Left cardiac atrium (tissue), 4 donors: ENCODE measurements around the gene LYL1. TPM values are rescaled to one million over a fixed set of nuclear protein-coding genes. Genes with fewer than 3 reads are reported as not detected.
A peak's percentile ranks its signal among the peaks of the same experiment; 100 is the strongest.

ENCODE experiments used
- ATAC-seq, 2 donors: fragments of 200-7000 bp; cut with Tn5 transposase; one replicate each; pipeline ENCODE4 v1.9.1; 2020; ENCODE audit warnings: mild to moderate bottlenecking in 2 of 2, moderate library complexity in 2 of 2
- DNase-seq: peaks from one replicate; pipeline ENCODE4 v3.0.0-alpha.2; 2020
- intact Hi-C, 2 donors: fragments of 100-400 bp; cut with DNase I; formaldehyde crosslinking; loops; one replicate each; pipeline versions ENCODE4 v1.14.1 to v1.15.1; 2022 to 2023
- total RNA-seq, 2 donors: library from RNA; stranded (reverse); fragmentation: NEBNext Ultra II Directional; extraction: Animal tissue kit (Norgen Biotek cat#: 25700); gene quantifications; one replicate each; pipeline ENCODE4 v1.2.1, GENCODE V29; 2021
- donor health status: DM: no; HTN: yes; CAD: no.
- donor health status: DM: no; HTN: yes; CAD: no; lungs with severe emphysema.
- donor health status: DM: yes; HTN: yes; CAD: no.
- donor health status: Dilated cardiomyopathy.

The LYL1 gene
- total RNA-seq, 2 donors from 2014 or later: 7.5 to 9.0 TPM

DNA sequence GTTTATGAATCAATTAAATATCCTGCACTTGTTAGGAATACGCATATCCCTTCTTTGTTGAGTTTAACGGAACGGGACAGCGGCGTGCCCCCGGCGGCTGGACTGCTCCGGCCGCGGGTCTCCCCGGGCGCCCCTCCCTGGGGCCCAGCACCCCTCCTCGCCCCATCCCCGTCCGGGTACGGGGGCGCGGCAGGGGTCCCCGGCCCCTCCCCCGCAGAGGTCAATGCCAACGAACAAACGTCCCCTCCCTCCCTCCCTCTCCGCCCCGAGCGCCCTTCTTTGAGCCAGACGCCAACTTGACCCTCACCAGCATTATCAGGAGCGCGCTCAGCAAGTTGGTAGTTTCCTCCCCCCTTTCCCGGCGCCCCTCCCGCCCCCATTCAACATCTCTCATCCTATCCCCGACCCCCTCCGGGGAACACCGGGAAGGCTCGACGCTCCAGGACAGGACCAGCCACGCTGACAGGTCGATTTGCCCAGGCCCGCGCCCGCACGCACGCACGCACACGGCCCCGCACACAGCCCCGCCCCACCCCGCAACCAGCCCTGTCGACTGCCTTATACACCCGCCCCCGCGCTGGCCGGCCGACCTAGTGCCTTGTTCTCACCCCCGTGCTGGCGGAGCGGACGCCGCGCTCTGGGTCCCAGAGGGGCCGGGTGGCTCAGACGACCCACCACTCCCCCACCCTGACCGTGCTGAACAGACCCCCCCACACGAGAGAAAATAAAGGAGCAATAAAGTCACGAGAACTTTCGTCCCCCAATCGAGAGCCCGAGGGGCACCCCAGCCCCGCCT lies 5.0 kb downstream of the LYL1 start:
- peak; percentile 1 to 3 for ATAC-seq
- intact Hi-C loops: loop anchor here in 1 of 2 donors (10.0 kb wide), 1 partner anchor 167 kb away; no protein-coding TSS in a partner anchor
- DNase-seq: no peak

DNA sequence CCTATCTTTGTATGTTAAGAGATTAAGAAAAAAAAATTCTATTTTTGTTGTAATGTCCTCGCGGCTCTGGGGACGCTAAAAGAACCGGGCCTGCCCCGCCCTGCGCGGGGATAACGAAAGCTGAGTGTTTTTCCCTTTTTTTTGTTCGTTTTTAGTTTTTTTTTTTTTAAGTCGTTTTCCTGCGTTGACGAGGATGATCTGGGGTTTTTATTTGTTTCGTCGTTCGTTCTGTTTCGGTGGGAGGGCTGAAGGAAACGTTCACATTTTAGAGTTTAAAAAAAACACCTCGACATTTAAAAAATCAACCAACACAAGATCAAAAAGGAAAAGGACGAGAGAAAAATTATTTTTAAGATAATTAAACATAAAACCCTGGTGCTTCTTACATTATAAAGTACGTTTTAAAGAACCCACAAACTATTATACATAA lies 5.6 kb downstream of the LYL1 start:
- ATAC-seq (no peak), DNase-seq (no peak)
- intact Hi-C loops: loop anchor here in 1 of 2 donors (10.0 kb wide), 1 partner anchor 168 kb away; no protein-coding TSS in a partner anchor

DNA sequence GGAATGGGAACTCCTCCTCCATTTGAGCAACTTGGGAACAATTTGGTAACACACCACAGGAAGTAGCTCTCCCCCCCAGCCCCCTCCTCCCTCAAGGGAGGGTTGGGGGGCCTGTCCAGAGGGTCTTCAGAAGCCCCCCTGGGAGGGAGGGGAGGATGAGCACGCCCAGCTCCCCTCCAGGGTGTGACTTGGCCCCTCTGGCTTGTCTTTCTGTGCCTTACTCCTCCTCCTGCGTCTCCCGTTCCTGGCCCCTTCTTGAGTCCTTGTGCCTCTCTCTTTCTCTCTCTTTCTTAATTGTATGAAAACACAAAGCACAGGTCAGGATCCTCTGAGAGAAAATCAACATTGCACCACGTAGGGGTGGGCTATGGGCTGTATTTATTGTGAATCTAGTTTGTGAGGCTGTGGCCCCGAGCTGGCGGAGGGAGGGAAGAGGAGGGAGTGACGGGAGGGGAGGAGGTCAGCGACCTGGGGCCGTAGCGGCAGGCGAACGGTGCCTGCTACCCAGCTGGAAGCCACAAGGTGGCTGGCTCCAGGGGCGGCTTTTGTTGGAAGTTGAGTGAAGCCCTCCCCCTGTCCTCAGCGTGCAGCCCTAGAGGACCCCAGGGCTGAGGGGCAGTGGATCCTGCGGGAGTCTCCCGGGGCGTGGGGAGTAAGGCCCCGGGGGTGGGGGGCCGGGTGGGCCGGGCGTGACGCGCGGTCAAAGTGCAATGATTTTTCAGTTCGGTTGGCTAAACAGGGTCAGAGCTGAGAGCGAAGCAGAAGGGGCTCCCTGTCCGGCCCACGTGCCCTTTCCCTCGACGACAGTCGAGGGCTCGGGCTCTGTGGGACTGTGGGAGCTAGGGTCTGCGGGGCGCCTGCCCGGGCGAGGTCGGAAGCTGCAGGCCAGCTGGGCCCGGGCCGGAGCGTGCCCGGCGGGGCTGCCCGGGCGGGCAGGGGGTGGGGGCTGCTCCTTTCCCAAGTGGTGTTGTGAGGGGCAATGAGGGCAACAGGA lies 6.4 kb downstream of the LYL1 start:
- no peak for DNase-seq
- ATAC-seq: no peak
- intact Hi-C loops: loop anchor here (2.0 to 10.0 kb wide), 2 partner anchors 117 to 169 kb away; no protein-coding TSS in a partner anchor

DNA sequence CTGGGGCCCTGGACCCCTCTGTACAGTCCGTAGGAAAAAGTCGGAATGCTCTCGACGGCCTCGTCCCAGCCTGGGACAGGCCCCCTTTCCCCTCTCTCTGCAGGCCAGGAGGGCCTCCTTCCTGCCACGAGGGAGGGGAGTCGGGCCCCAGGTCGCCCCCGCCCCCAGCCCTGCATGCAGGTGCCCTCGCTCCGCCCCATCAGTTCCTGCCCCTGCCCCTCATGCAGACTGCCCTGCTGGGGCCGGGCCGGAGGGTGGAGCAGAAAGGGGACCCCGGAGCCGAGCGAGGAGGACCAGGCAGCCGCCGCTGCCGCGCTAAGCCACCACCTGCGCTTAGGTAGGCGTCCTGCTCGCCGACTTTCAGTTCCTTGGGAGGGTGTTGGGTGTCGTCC lies 7.3 kb downstream of the LYL1 start:
- no peak for ATAC-seq
- intact Hi-C loops: loop anchor here (2.0 to 10.0 kb wide), 2 partner anchors 117 to 169 kb away; no protein-coding TSS in a partner anchor
- no peak for DNase-seq

DNA sequence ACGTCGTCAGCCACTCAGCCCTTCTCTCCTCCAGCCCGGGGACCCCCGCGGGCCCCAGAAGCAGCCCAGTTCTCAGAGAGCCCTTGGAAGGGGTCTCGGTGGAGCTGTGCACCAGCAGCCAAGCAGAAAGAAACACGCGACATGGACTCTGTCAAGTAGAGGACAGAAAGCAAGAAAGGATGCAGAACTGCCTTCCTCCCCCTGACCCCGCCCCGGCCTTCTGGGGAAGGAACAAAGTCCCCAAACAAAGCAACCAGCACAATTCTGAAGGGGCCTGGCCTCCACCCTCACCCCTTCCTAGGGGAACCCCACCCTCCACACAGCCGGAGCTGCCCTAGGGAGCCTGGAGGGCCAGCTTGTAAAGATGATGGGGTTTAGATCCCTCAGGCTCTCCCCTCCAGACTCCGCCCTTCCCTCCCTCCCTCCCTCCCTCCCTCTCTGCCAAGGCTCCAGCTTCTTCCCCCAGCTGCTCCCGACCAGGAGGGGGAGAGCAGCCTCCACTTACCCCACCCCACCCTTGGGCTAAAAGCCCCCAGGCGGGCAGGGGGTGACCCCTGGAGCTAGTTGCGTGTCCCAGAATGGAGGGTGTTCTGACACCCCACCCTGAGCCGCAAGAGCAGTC lies 7.8 kb downstream of the LYL1 start:
- intact Hi-C loops: loop anchor here (2.0 to 10.0 kb wide), 2 partner anchors 116 to 170 kb away; no protein-coding TSS in a partner anchor
- no peak for ATAC-seq
- peak; percentile 44 for DNase-seq

DNA sequence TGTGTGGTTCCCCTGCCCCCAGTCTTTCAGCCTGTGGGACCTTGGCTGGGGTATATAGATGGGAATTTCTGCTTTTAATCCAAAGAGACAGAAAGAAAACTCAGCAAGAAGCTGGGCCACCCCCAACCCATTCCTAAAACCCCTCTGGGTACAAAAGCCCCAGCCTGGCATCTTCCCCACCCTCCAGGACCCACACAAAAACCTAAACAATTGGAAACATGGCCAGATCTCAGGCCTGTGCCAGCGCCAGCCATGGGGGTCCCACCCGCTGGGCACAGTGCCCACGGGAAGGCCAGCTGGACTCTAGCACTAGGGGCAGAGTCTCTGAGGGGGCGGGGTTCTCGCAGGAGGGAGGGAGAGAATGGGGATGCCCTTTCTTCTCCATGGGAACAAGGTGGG lies 8.6 kb downstream of the LYL1 start:
- DNase-seq (peak; percentile 35), ATAC-seq (no peak)

DNA sequence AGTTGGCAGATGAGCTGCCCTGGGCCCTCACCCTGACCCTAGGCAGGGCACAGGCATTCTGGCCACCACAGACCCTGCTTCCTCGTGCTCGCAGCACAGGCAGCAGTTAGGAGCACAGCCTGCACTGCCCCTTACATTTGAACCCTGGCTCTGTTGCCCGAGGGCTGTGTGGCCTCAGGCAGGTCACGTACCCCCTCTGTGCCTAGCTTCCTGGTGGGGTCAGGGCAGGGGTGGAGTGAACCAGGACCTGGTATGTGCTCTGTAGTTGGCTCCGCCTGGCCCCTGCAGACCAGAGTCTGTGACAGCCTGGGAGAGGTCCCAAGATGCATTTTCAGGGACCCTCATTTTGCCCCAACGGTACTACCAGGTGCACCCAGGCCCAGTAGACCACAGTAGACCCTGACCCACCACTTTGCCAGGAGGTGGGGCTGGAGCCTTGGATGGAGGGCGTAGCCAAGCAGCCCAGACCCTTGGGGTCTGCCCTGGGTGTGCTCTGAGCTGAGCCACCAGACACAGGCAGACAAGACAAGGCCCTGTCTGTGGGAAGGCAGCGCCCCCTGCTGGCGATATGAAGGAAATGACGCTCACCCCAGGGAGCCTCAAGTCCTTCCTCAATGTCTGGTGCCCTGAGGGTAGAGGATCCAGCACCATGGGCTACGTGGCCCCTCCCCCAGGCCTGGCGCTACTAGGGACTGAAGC lies 9.1 kb downstream of the LYL1 start:
- peak; percentile 51 to 59 for ATAC-seq
- DNase-seq: peak; percentile 89
- intact Hi-C loops: loop anchor here (2.0 to 10.0 kb wide), 2 partner anchors 115 to 171 kb away; no protein-coding TSS in a partner anchor

More for the DNA sequence above, 8.6 kb downstream of the LYL1 start:
- intact Hi-C loops: loop anchor here (2.0 to 10.0 kb wide), 2 partner anchors 115 to 171 kb away; no protein-coding TSS in a partner anchor

DNA sequence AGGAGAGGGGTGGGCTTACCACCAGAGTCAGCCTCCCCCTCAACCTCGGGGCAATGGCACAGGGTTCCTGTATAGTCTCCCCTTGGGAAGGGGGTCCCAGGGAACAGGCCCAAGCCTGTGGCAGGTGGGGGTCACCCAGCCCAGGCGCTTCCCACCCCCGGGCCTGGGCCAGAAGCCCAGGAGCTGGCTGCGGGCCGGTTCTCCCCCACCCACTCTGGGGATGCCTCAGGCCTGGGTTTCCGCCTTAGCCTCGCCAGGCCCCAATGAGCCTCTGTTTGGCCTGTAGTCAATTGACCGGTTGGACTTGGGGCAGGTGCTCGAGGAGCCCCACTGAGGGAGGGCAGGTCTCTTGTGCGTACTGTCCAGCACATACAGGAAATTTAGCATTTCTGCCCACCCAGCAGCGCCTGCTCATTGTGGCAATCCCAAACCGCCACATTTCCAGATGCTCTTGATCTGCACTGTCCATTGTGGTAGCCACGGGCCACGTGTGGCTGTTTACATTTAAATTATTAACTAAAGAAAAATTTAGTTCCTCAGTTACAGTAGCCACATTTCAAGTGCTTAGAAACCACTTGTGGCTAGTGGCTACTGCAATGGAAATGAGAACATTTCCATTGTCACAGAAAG lies 9.9 kb downstream of the LYL1 start:
- no peak for DNase-seq
- peak in 1 of 2 donors; percentile 0 for ATAC-seq
- intact Hi-C loops: loop anchor here in 1 of 2 donors (2.0 to 10.0 kb wide), 2 partner anchors 114 to 172 kb away; no protein-coding TSS in a partner anchor

DNA sequence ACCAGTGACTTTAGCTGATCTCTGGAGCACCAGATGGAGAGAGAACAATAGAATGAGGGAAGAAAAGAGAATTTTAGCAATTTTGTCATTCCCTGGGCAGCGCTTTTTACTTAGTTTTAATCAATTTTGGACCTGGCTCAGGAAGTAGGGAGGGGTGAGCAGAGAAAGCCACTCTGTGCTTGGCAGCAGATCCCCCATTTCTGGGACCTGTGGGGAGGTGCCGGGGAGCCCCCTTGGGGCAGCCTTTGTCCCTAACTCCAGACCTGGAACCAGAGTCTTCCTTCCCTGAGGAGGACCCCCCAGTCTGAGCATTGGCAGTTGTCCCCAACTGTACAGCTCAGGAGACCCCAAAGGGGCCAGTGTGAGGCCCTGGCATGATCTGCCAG lies 10.5 kb downstream of the LYL1 start:
- no peak for DNase-seq
- intact Hi-C loops: loop anchor here in 1 of 2 donors (2.0 to 10.0 kb wide), 2 partner anchors 113 to 173 kb away; no protein-coding TSS in a partner anchor
- ATAC-seq: no peak

DNA sequence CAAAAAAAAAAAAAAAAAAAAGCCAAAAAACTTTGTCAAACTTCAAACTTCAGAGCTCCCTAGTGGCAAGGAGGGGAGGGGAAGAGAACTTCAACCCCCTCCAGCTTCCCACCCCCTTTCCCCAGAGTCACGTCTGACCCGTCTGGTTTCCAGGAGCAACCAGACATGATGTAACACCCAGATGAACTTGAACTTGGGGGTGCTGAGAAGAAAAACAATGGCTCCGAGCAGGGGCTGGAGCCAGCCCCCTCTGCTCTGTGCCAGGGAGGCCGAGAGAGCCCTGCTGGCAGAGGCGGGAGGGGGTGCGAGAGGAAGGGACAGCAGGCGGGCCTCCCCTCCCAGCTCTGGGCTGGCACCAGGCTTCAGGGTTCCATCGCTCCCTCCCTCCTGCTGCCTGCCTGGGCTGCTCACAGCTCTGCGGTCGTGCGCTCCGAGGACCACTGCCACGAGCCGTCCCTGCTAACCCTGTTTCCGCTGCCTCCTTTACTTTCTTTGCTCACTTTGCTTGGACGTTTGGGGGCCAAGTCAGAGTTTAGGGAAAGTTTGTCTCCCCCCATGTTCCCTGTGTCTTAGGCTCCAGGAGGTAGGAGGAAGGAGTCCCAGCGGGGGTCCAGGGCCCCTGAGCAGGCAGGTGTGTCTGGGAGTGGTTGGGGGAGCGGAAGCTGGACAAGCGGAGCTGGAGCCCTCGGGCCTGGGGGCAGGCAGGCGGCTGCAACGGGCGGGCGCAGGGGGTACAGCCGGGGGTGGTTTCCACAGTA lies 11.1 kb downstream of the LYL1 start:
- ATAC-seq (peak; percentile 60 to 73), DNase-seq (peak; percentile 68)
- intact Hi-C loops: loop anchor here in 1 of 2 donors (2.0 to 10.0 kb wide), 2 partner anchors 113 to 173 kb away; no protein-coding TSS in a partner anchor

DNA sequence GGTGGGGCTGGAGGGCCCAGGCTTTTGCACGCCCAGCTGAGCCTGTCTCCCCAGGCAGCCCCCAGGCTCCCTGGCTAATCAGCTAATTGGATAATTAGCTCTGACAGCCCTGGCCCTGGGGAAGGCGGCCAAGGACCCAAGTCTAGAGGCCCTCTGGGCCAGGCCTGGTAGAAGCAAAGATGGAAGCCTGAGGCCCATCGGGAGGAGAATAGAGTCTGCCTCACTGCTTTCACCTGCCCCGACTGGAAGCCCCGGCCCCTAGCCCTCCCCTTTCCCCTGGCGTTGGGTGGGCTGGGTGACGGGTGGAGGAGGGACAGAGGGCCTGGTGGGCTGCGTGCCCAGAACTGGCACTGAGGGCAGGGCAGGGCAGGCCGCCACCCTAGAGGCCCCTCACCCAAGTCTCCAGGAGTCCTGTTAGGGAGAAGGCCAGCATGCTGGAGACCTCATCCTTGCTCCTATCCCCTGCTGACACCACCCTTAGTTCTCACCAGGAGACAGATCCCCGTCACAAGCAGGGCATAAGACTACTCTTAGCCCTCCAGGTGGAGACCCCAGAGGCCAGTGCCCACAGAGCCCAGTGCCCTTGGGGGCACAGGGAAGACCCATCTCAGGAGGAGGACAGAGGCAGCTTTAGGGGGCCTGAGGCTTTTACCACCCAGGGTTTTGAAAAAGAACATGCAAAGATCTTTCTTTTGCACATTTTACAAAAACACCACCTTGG lies 12.0 kb downstream of the LYL1 start:
- intact Hi-C loops: loop anchor here in 1 of 2 donors (10.0 kb wide), 1 partner anchor 174 kb away; no protein-coding TSS in a partner anchor
- ATAC-seq (no peak), DNase-seq (no peak)

DNA sequence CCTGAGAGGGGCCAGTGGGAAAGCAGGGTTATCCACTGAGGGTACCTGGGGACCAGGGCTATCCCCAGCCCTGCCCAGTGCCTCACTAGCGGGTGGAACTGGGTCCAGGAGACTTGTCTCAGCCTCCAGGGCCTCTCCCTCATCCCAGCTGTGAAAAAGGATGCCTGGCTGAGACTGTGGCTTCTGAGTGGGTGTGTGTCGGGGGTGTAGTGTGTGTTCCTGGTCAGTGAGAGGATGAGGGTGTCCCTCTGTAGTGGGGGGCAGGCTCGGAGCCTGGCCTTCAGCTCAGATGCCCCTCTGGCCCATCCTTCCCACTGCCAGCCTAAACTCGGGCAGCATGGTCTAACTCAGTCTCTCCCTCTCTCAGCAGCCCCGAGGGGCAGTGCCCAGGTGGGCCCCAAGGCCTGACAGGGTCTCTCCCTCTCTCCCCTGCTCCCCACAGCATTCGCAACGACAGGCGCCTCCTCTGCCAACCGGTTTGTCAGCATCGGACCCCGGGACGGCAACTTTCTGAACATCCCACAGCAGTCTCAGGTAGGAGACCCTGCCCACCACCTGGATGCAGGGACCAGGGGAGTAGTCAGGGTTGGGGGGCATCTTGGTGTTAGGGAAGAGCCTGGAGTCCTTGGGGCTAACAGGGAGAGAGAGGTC lies 12.7 kb downstream of the LYL1 start:
- DNase-seq (no peak), ATAC-seq (no peak)
- intact Hi-C loops: loop anchor here in 1 of 2 donors (10.0 kb wide), 1 partner anchor 175 kb away; no protein-coding TSS in a partner anchor

DNA sequence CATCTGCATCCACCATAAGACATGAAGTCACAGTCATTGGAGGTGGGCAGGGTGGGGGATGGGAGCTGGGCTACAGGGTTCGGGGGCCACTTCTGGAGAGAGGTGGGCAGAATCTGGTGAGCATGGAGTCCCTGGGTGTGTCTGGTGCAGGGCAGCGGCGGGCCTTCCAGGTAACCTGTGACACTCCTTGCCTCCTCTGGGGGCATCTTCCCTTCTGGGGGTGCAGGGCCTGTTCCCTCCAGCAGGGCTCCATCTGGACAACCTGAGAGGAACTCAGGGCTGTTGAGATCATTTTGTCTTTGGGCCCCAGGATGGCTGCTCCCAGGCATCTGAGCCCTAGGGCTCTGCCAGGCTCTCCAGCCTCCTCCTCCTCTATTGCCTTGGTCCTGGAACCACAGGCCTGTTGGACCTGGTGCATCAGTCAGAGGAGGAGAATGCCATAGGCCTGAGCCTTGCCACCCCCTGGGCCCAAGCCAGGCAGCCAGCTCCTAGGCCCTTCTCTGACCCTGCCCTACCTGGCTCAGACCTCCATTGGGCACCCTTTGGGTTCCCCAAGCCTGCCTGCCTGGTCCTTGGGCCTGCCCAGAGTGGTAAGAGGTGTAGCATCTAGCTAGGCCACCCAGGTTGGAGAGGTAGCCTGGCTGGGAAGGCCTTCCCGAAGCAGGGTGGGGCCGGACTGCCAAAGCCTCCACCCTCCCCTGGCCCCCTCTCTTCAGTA lies 13.4 kb downstream of the LYL1 start:
- intact Hi-C loops: no loop called here
- no peak for DNase-seq
- ATAC-seq: no peak

DNA sequence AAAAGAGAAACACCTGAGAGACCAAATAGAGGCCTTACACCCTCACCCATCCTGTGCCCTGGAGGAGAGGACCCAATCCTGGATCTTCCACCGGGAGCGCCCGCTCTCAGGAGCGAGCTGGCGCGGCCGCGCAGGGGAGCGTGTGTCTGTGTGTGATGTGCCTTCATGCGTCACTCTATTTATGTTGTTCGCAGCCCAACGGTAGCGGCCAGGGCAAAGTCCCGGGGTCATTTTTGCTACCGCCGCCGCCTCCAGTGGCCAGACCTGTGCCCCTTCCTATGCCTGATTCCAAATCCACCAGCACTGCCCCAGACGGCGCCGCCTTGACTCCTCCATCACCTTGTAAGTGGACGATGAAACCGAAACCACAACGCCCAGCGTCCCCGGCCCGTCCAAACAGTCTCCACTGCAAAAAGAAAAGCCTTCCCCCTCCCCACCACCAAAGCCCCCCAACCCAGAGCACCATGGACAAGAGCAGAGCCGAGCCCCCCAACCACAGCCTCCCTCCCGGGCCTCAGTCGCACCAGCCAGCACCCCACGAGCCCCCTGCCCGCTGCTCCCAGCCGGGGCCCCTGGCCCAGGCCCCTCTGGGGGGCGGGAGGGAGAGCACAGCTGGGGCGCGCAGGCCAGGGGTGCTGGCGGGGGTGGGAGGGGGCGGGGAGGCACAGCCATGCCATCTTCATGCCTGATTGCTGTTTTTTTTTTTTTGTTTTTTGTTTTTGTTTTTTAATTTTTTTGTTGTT lies 14.7 kb downstream of the LYL1 start:
- no peak for ATAC-seq
- intact Hi-C loops: no loop called here

More for the DNA sequence above, 14.7 kb downstream of the LYL1 start:
- DNase-seq: no peak
